RWPE1 (cell line): ENCODE measurements around the gene ADGRB3.

Experiments used
- CTCF ChIA-PET: fragments of 350-600 bp; sonication (Branson Sonifier 250); formaldehyde crosslinking; extraction: SDS; loops from one replicate; lab custom pipeline; 2021; lab: Yijun Ruan, JAX
- POLR2A ChIA-PET: fragments of 400-600 bp; formaldehyde crosslinking; extraction: SDS; loops from one replicate; lab custom pipeline; 2020; ENCODE audit warnings: antibody characterized with exemption; ENCODE audit not compliant: low non-redundant PET; lab: Yijun Ruan, JAX
- DNase-seq: peaks from one replicate; pipeline ENCODE4 v3.0.0; 2012; ENCODE audit warnings: low spot score
- H3K27ac ChIP-seq: fragments of 450-650 bp; 2 replicates; pipeline ENCODE4 v1.5.1; 2017
- CTCF ChIP-seq: fragments of 450-650 bp; conservative IDR thresholded peaks from 2 replicates; pipeline ENCODE4 v1.5.1; 2017; ENCODE audit warnings: low read depth, mild to moderate bottlenecking

The ADGRB3 gene

GRCh38 chr6:69042297-69042696 lies 407.2 kb downstream of the ADGRB3 start:
- CTCF ChIA-PET, result no interaction called here
- POLR2A ChIA-PET, result no interaction called here
- no peak for TF ChIP-seq CTCF

GRCh38 chr6:69044534-69044933 lies 409.5 kb downstream of the ADGRB3 start:
- H3K27ac ChIP-seq, result no peak overlapping the region
- POLR2A ChIA-PET, result no interaction called here
- CTCF ChIA-PET, result no interaction called here
- no peak for TF ChIP-seq CTCF
- DNase-seq, result no peak

More at GRCh38 chr6:69042297-69042696, 407.2 kb downstream of the ADGRB3 start:
- no peak for DNase-seq
- H3K27ac ChIP-seq, result no peak overlapping the region

- DNase-seq, result no peak
- H3K27ac ChIP-seq, result no peak overlapping the region
- CTCF ChIA-PET, result interaction anchor here (0.7 kb wide), 1 partner anchor 257 kb away, joined by 3 read pairs; no protein-coding TSS in a partner anchor
- no peak for TF ChIP-seq CTCF
- POLR2A ChIA-PET, result no interaction called here
Observed at GRCh38 chr6:69059413-69059812, 424.3 kb downstream of the ADGRB3 start.

GRCh38 chr6:69061066-69061465 lies 426.0 kb downstream of the ADGRB3 start:
- ChIA-PET CTCF (interaction anchor here (0.7 kb wide), 1 partner anchor 495 kb away, joined by 3 read pairs; no protein-coding TSS in a partner anchor), POLR2A (no interaction called here)
- no peak overlapping the region for H3K27ac ChIP-seq
- no peak for DNase-seq
- no peak for TF ChIP-seq CTCF

GRCh38 chr6:69063401-69063800 lies 428.3 kb downstream of the ADGRB3 start:
- no peak overlapping the region for H3K27ac ChIP-seq
- TF ChIP-seq CTCF, result no peak
- POLR2A ChIA-PET, result no interaction called here
- DNase-seq, result no peak
- CTCF ChIA-PET, result interaction anchor here (0.7 kb wide), 1 partner anchor 75 kb away, joined by 3 read pairs; no protein-coding TSS in a partner anchor

GRCh38 chr6:69064226-69064625 lies 429.1 kb downstream of the ADGRB3 start:
- TF ChIP-seq CTCF, result no peak
- H3K27ac ChIP-seq, result no peak overlapping the region
- DNase-seq, result no peak
- CTCF ChIA-PET, result no interaction called here
- POLR2A ChIA-PET, result no interaction called here
